ENCODE results near the gene UBTF. TPM values are rescaled to one million over a fixed set of nuclear protein-coding genes. Genes with fewer than 3 reads are reported as not detected.

The UBTF gene
- total and polyA plus RNA-seq, 2 of the 8 experiments (the other 6 are each of a cell fraction or from before 2014, with no cell fraction given): 14.7 to 106 TPM

GRCh38 chr17:44266402-44267164, 47.1 kb upstream of the UBTF start (continued):
- TF ChIP-seq RBBP5 (IDR thresholded peaks at IDR 0.05; ENCODE audit: borderline replicate concordance, low read depth, low read length): no peak
- TF ChIP-seq RAD21 (IDR thresholded peaks at IDR 0.05 in 1 of 2, conservative IDR thresholded peaks at IDR 0.05 in 1 of 2; ENCODE audit: low read depth in 2 of 2, low read length in 2 of 2): peak; percentile 7 to 11; a peak in 2 of 4 replicates
- TF ChIP-seq, protein P1, sequence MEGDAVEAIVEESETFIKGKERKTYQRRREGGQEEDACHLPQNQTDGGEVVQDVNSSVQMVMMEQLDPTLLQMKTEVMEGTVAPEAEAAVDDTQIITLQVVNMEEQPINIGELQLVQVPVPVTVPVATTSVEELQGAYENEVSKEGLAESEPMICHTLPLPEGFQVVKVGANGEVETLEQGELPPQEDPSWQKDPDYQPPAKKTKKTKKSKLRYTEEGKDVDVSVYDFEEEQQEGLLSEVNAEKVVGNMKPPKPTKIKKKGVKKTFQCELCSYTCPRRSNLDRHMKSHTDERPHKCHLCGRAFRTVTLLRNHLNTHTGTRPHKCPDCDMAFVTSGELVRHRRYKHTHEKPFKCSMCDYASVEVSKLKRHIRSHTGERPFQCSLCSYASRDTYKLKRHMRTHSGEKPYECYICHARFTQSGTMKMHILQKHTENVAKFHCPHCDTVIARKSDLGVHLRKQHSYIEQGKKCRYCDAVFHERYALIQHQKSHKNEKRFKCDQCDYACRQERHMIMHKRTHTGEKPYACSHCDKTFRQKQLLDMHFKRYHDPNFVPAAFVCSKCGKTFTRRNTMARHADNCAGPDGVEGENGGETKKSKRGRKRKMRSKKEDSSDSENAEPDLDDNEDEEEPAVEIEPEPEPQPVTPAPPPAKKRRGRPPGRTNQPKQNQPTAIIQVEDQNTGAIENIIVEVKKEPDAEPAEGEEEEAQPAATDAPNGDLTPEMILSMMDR (IDR thresholded peaks at IDR 0.05; ENCODE audit: control extremely low read depth in 1 of 3, insufficient read depth in 1 of 3, low read depth in 1 of 3, low read length in 3 of 3): no peak
